Posterior vena cava (tissue), 2 donors: ENCODE measurements around the gene AMPD3. TPM values are rescaled to one million over a fixed set of nuclear protein-coding genes. Genes with fewer than 3 reads are reported as not detected.

ENCODE experiments used
- DNase-seq: peaks from one replicate; pipeline ENCODE4 v3.0.0-alpha.2; 2020; ENCODE audit warnings: low spot score
- intact Hi-C, 2 donors: fragments of 100-400 bp; cut with DNase I; formaldehyde crosslinking; loops; one replicate each; pipeline versions ENCODE4 v1.14.1 to v1.14.2; 2022 to 2023
- total RNA-seq, 2 donors: library from RNA; stranded (reverse); fragmentation: NEBNext Ultra II Directional; extraction: Animal tissue kit (Norgen Biotek cat#: 25700); gene quantifications; one replicate each; pipeline ENCODE4 v1.2.1, GENCODE V29; 2021
- donor health status: DM: yes; HTN: yes; CAD: no.
- donor health status: DM: yes; HTN: yes; CAD: no.

AMPD3 gene
- total RNA-seq, 2 donors from 2014 or later: 6.5 to 6.9 TPM

- DNase-seq: no peak
- intact Hi-C loops: loop anchor here in 1 of 2 donors (1.0 to 2.0 kb wide), 2 partner anchors 61 to 220 kb away; no protein-coding TSS in a partner anchor
Measured at GRCh38 chr11:10497371-10498021, 42.4 kb downstream of the AMPD3 start.

- DNase-seq: no peak
- intact Hi-C loops: loop anchor here in 1 of 2 donors (2.0 kb wide), 1 partner anchor 61 kb away; no protein-coding TSS in a partner anchor
Measured at GRCh38 chr11:10498022-10498400, 42.9 kb downstream of the AMPD3 start.

- DNase-seq: no peak
- intact Hi-C loops: loop anchor here in 1 of 2 donors (2.0 kb wide), 1 partner anchor 62 kb away; no protein-coding TSS in a partner anchor
Measured at GRCh38 chr11:10498426-10499250, 43.6 kb downstream of the AMPD3 start.

DNA sequence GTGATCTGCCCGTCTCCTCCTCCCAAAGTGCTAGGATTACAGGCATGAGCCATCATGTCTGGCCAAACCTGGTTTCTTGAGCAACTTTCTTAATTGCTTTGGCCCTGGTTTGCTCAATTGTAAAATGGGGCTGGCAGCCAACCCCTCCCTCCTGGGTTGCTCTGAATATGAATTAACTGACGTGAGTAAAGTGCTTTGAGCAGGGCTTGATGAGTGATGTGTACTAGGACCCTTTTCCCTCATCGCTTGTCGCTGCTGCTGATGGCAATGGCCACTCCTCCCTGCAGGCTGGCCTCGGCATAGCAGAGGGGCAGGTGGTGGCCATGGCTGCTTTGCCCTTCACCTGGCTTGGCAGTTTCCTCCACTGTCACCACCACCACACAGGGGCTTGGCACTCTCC is 44.4 kb downstream of the AMPD3 start:
- DNase-seq: peak; percentile 78
- intact Hi-C loops: loop anchor here in 1 of 2 donors (2.0 kb wide), 1 partner anchor 63 kb away; no protein-coding TSS in a partner anchor

DNA sequence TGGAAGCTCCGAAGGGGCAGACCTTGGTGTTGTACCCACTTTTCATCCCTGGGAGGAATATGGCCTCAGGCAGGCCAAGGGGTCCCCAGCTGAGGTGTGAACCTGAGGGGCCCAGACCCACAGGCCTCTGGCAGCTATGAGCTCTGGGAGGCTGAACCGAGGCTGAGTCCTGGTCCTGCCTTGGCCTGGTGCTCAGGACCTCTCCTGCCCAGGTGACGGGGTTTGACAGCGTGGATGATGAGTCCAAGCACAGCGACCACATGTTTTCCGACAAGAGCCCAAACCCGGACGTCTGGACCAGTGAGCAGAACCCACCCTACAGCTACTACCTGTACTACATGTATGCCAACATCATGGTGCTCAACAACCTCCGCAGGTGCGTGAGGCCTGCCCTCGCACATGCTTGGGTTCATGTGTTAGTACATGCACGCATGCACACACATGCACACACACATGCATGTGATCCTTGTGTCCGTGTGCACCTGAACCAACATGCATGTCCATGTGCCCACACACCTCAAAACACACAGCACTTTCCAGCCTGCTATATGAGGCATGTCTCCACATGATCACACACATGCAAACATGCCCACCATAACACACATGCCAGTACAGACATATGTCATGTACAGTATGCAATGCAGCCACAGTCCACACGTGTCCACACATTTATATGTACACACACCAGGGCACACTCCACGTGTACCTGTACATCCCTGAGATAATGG is 45.0 kb downstream of the AMPD3 start:
- intact Hi-C loops: loop anchor here in 1 of 2 donors (2.0 kb wide), 1 partner anchor 63 kb away; no protein-coding TSS in a partner anchor

GRCh38 chr11:10500757-10501684 is 46.0 kb downstream of the AMPD3 start:
- intact Hi-C loops: no loop called here
- no peak for DNase-seq

More for the DNA sequence above, 45.0 kb downstream of the AMPD3 start:
- no peak for DNase-seq

DNA sequence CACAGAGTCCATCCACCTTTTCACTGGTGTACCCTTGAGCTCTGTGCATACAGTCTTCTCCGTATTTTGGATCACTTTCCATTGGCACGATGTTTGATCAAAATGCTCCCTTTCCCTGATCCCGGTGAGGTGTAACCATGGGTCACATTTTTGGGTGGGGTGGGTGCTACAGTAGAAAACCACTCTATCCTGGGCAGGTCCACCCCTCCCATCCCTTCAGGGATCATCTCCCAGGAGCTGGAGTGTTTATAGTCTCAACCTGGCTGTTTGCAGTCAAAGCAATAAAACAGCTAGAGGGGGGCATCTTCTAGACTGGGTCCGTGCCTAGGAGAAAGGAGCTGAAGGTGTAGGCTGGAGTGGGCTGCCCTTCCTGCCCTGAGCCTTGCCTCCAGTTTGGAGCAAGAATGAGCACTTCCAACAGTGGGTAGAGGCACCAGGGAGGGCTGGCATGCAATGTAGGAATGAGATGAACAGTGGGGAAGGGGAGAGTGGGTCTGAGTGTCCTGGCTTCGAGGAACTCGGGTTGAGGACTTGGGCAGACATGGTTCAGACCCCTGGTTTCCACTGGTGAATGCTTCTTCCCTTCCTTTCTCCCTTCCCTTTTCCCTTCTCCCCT is 47.1 kb downstream of the AMPD3 start:
- intact Hi-C loops: no loop called here
- no peak for DNase-seq

DNA sequence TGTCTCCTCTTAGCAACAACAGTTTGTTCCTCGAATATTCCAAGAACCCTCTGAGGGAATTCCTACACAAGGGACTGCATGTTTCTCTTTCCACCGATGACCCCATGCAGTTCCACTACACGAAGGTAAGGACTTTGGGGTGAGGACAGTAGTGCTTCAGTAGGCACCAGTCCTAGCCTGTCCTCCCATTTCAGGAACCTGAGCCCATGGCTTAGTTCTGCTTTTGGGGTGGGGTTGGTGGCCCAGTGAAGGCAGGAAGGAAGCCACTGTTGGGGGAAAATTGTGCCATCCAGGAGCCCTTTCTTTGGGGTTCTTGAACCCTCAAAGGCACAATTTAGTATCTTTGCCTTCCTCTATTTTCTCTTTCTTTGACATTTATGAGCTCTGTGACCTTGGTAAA is 47.7 kb downstream of the AMPD3 start:
- intact Hi-C loops: no loop called here
- no peak for DNase-seq

DNA sequence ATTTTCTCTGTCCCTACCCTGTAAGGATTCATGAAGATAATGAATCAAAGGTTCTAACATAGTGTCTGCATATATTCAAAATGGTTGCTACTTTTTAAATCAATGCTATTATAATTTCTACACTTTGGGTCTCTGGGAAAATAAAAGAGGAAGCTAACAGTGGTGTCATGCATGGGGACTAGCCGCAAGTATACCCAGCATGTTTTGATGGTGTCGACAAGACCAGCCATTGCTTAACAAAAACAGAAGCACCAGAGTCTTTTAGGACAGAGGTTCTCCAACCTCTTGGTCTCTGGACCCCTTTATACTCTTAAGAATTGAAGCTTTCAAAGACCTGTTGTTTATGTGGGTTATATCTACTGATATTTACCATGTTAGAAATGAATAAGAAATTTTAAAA is 48.2 kb downstream of the AMPD3 start:
- intact Hi-C loops: no loop called here
- no peak for DNase-seq

DNA sequence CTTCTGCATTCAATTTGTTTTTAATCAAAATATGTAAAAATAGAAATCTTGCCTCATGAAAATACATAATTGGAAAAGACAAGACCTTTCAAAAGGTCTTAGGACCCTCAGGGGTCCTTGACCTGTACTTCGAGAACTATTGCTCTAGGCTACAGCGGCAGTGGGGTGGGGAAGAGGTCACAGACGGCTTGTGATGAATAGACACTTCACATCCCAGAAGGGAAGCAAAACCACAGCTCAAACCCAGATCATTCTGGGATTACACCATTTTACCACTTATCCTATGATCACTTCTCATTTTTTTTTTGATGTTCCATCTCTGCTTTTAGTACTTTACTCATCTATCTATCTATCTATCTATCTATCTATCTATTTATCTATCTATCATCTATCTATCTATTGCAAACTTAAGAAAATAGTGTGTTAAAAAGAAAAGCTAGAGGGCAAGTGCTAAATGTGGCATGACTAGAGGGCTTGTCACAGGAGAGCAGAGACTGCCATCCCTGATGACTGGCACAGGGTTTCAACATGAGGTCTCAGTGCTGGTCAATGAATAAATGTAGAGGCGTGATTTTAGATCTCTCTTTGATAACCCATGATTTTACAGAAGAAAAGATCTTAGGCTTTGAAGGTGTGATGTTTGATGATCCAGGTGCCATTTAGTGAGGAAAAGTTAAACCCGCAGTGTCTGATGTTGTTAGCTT is 48.9 kb downstream of the AMPD3 start:
- intact Hi-C loops: no loop called here
- DNase-seq: no peak

DNA sequence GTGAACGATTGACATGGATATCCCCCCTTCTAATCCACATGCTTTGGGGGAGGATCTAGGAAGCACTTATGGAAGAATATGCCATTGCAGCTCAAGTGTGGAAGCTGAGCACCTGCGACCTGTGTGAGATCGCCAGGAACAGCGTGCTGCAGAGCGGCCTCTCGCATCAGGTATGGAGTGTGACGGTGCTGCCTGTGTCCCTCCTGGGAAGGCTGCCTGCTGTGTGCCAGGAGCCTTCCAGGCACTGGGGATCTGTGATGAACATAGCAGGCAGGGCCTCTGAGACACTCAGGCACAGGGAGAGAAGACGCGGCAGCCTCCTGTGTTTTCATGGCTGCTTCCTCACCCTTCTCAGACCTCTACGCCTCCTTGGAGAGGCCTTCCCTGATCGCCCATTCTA is 49.4 kb downstream of the AMPD3 start:
- DNase-seq: peak; percentile 69
- intact Hi-C loops: no loop called here

DNA sequence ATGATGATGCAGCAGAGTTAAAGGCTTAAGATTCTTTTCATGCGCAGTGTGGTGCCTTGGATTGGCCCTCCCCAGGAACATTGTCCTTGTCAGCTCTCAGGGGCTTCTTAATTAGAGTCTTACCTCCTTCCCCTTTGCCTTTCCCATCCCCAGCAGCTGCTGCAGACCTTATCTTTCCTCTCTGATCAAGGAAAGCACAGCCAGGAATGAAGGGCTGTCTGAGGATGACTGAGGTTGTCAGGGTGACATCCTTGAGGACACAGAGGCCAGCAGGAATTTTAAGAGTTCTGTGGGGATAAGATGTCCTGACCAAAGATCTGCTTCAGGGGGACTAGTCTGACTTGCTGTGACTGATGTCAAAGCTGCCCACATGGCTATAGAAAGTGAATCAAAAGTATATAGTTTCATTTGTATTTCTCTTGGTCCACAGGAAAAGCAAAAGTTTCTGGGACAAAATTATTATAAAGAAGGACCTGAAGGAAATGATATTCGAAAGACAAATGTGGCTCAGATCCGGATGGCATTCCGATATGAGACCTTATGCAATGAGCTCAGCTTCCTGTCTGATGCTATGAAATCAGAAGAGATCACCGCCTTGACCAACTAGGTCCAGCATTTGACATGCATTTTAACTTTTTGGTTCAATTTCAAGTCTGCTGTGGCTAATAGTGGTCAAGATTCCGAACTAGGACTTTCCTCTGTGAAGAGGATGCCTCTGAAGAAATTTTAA is 50.4 kb downstream of the AMPD3 start:
- no peak for DNase-seq
- intact Hi-C loops: no loop called here

- intact Hi-C loops: no loop called here
- DNase-seq: no peak
Measured at GRCh38 chr11:10506008-10506370, 50.9 kb downstream of the AMPD3 start.

GRCh38 chr11:10511181-10511621 is 56.1 kb downstream of the AMPD3 start:
- DNase-seq: no peak
- intact Hi-C loops: no loop called here

- DNase-seq: no peak
Measured at GRCh38 chr11:10514202-10514601, 59.1 kb downstream of the AMPD3 start.

GRCh38 chr11:10514709-10515108 is 59.6 kb downstream of the AMPD3 start:
- intact Hi-C loops: loop anchor here in 1 of 2 donors (5.0 kb wide), 1 partner anchor 223 kb away; no protein-coding TSS in a partner anchor
- no peak for DNase-seq

More at GRCh38 chr11:10514202-10514601, 59.1 kb downstream of the AMPD3 start:
- intact Hi-C loops: no loop called here

GRCh38 chr11:10515418-10515817 is 60.4 kb downstream of the AMPD3 start:
- intact Hi-C loops: loop anchor here in 1 of 2 donors (5.0 kb wide), 1 partner anchor 222 kb away; no protein-coding TSS in a partner anchor
- DNase-seq: no peak
